DND-41 (cell line): ENCODE results near the gene SDHA.
"Not testable (repeated sequence)": the region's sequence is repeated elsewhere in the genome, so short reads cannot be mapped to it uniquely, and the experiment has no call there.

Experiments used
- ATAC-seq: fragments of 200-7000 bp; cut with Tn5 transposase; 3 replicates; pipeline ENCODE4 v1.9.1; 2021; ENCODE audit warnings: low read depth; ENCODE audit not compliant: insufficient read depth
- DNase-seq: peaks from one replicate; pipeline ENCODE4 v3.0.0-alpha.2; 2020
- H2AFZ ChIP-seq: 2 replicates; pipeline ENCODE4 v1.6.0; 2012; ENCODE audit warnings: low read depth, low read length
- H3K27ac ChIP-seq: 2 replicates; pipeline ENCODE4 v1.5.1; 2012; ENCODE audit warnings: low read length, inconsistent platforms
- H3K27me3 ChIP-seq: fragments of 200-600 bp; sonication (generic); 2 replicates; pipeline ENCODE4 v1.6.0; 2012; ENCODE audit warnings: low read length, mild to moderate bottlenecking, inconsistent platforms; ENCODE audit not compliant: insufficient read depth, poor library complexity
- H3K36me3 ChIP-seq: 2 replicates; pipeline ENCODE4 v1.5.1; 2012; ENCODE audit warnings: low read length, inconsistent platforms; ENCODE audit not compliant: insufficient read depth
- H3K4me1 ChIP-seq: 2 replicates; pipeline ENCODE4 v1.5.1; 2012; ENCODE audit warnings: mild to moderate bottlenecking, low read length; ENCODE audit not compliant: insufficient read depth
- H3K4me2 ChIP-seq: 2 replicates; pipeline ENCODE4 v1.6.0; 2012; ENCODE audit warnings: mild to moderate bottlenecking, moderate library complexity, low read length, inconsistent platforms; ENCODE audit not compliant: insufficient read depth
- H3K4me3 ChIP-seq, 2 experiments: fragments of 200-600 bp in 1 of 2; shearing (Covaris generic) in 1 of 2; 2 replicates each; pipeline ENCODE4 v1.5.1; 2012 to 2016; ENCODE audit warnings: inconsistent platforms in 2 of 2, low read length in 2 of 2, mild to moderate bottlenecking in 2 of 2, low read depth in 1 of 2, moderate library complexity in 1 of 2
- H3K79me2 ChIP-seq: 2 replicates; pipeline ENCODE4 v1.6.0; 2012; ENCODE audit warnings: low read length, inconsistent platforms; ENCODE audit not compliant: insufficient read depth
- H3K9ac ChIP-seq: 2 replicates; pipeline ENCODE4 v1.6.0; 2012; ENCODE audit warnings: low read depth, mild to moderate bottlenecking, inconsistent platforms, low read length, moderate library complexity
- H3K9me3 ChIP-seq: 2 replicates; pipeline ENCODE4 v1.5.1; 2012; ENCODE audit warnings: low read length, moderate library complexity, mild to moderate bottlenecking, inconsistent platforms; ENCODE audit not compliant: insufficient read depth, severe bottlenecking
- H4K20me1 ChIP-seq: 2 replicates; pipeline ENCODE4 v1.6.0; 2012; ENCODE audit warnings: low read length; ENCODE audit not compliant: insufficient read depth
- CTCF ChIP-seq: IDR thresholded peaks from 2 replicates; pipeline ENCODE4 v1.5.1; 2012; ENCODE audit warnings: borderline replicate concordance, low read length, moderate library complexity, mild to moderate bottlenecking; ENCODE audit not compliant: poor library complexity, severe bottlenecking; ENCODE audit errors: extremely low read depth
- EZH2 ChIP-seq: IDR thresholded peaks from 3 replicates; pipeline ENCODE4 v1.6.1; 2012; ENCODE audit warnings: borderline replicate concordance, low read depth, mild to moderate bottlenecking, moderate library complexity, low read length, inconsistent platforms; ENCODE audit not compliant: severe bottlenecking

SDHA gene

GRCh38 chr5:230711-231110, 12.6 kb downstream of the SDHA start:
- TF ChIP-seq EZH2 (no peak), CTCF (no peak)
- H3K79me2 ChIP-seq = peaks cover 2% of the 10 kb centered on the region; the same call in 1 of the 2 replicates
- no peaks in the 10 kb centered on the region for H3K4me1 ChIP-seq
- no peak overlapping the region for H3K27ac ChIP-seq
- no peak overlapping the region for H2AFZ ChIP-seq
- no peaks in the 10 kb centered on the region; the same call in none of the 2 replicates for H4K20me1 ChIP-seq
- DNase-seq (no peak), ATAC-seq (no peak)
- no peak overlapping the region for H3K9ac ChIP-seq
- peaks cover 89% of the 10 kb centered on the region for H3K36me3 ChIP-seq
- no peak overlapping the region for H3K4me3 ChIP-seq
- H3K27me3 ChIP-seq = no peaks in the 10 kb centered on the region
- H3K9me3 ChIP-seq = no peaks in the 10 kb centered on the region
- no peak overlapping the region for H3K4me2 ChIP-seq

- no peak overlapping the region for H3K4me2 ChIP-seq
- H4K20me1 ChIP-seq = no peaks in the 10 kb centered on the region; the same call in 1 of the 2 replicates
- H3K4me3 ChIP-seq = no peak overlapping the region
- DNase-seq = no peak
- H3K27me3 ChIP-seq = no peaks in the 10 kb centered on the region
- no peak overlapping the region for H3K9ac ChIP-seq
- peaks cover 90% of the 10 kb centered on the region for H3K36me3 ChIP-seq
- H3K79me2 ChIP-seq = no peaks in the 10 kb centered on the region
- H3K4me1 ChIP-seq = no peaks in the 10 kb centered on the region
- H2AFZ ChIP-seq = no peak overlapping the region
- no peaks in the 10 kb centered on the region for H3K9me3 ChIP-seq
- no peak overlapping the region for H3K27ac ChIP-seq
- ATAC-seq = no peak
- TF ChIP-seq EZH2 (no peak), CTCF (no peak)
These were observed 13.5 kb downstream of the SDHA start for GRCh38 chr5:231661-232060.

- not testable (repeated sequence) for ATAC-seq, H4K20me1 ChIP-seq, H3K27me3 ChIP-seq, H3K9ac ChIP-seq, H2AFZ ChIP-seq, DNase-seq, H3K4me1 ChIP-seq, H3K9me3 ChIP-seq, H3K4me2 ChIP-seq, H3K79me2 ChIP-seq, H3K4me3 ChIP-seq, H3K27ac ChIP-seq
- peaks cover 87% of the 10 kb centered on the region for H3K36me3 ChIP-seq
These were observed 15.3 kb downstream of the SDHA start for GRCh38 chr5:233426-233825.

GRCh38 chr5:234450-234849, 16.3 kb downstream of the SDHA start:
- no peak overlapping the region for H3K4me2 ChIP-seq
- DNase-seq = no peak
- H2AFZ ChIP-seq = no peak overlapping the region
- no peak overlapping the region for H3K27ac ChIP-seq
- H3K4me3 ChIP-seq = no peak overlapping the region
- peaks cover 84% of the 10 kb centered on the region for H3K36me3 ChIP-seq
- H3K4me1 ChIP-seq = no peaks in the 10 kb centered on the region
- no peaks in the 10 kb centered on the region for H3K9me3 ChIP-seq
- ATAC-seq = no peak
- H4K20me1 ChIP-seq = no peaks in the 10 kb centered on the region; the same call in 1 of the 2 replicates
- no peak overlapping the region for H3K9ac ChIP-seq
- TF ChIP-seq CTCF (no peak), EZH2 (no peak)
- H3K27me3 ChIP-seq = no peaks in the 10 kb centered on the region
- H3K79me2 ChIP-seq = no peaks in the 10 kb centered on the region

GRCh38 chr5:235527-235926, 17.4 kb downstream of the SDHA start:
- ATAC-seq = not testable (repeated sequence)

GRCh38 chr5:237931-238330, 19.8 kb downstream of the SDHA start:
- H3K9ac ChIP-seq, H3K4me3 ChIP-seq, H3K79me2 ChIP-seq, H3K9me3 ChIP-seq, H3K4me1 ChIP-seq, H3K27me3 ChIP-seq, ATAC-seq, H2AFZ ChIP-seq, H3K27ac ChIP-seq, H3K4me2 ChIP-seq, DNase-seq, H4K20me1 ChIP-seq: not testable (repeated sequence)
- H3K36me3 ChIP-seq = peaks cover 83% of the 10 kb centered on the region

More at GRCh38 chr5:235527-235926, 17.4 kb downstream of the SDHA start:
- DNase-seq, H3K9me3 ChIP-seq, H3K4me1 ChIP-seq, H3K9ac ChIP-seq, H3K4me2 ChIP-seq, H3K4me3 ChIP-seq, H3K79me2 ChIP-seq, H4K20me1 ChIP-seq, H3K27ac ChIP-seq, H2AFZ ChIP-seq, H3K27me3 ChIP-seq: not testable (repeated sequence)
- peaks cover 84% of the 10 kb centered on the region for H3K36me3 ChIP-seq
